ENCODE measurements around the gene RDH5.

RDH5 gene

GRCh38 chr12:55743406-55744339 lies 23.5 kb downstream of the RDH5 start:
- H3K4me3 ChIP-seq (ENCODE audit: low read length): peak overlapping the region; percentile 96
- H3K4me2 ChIP-seq (ENCODE audit: low read length): peak overlapping the region; percentile 79
- peaks cover 19% of the 10 kb centered on the region for H3K79me2 ChIP-seq (ENCODE audit: control insufficient read depth, low read length)
- H3K27ac ChIP-seq (ENCODE audit: low read depth, low read length): no peak overlapping the region
- TF ChIP-seq CTCF (IDR thresholded peaks at IDR 0.05; ENCODE audit: low read depth, low read length, poor library complexity, severe bottlenecking): no peak
- no peak for TF ChIP-seq EZH2phosphoT487 (IDR thresholded peaks at IDR 0.05; ENCODE audit: borderline replicate concordance, low read length)
- H4K20me1 ChIP-seq (ENCODE audit: control insufficient read depth, insufficient read depth, low read depth, low read length): 0 out of 2 replicates have a peak, but pooled peaks cover 13% of the 10 kb centered on the region
- peaks cover 2% of the 10 kb centered on the region; the same call in 1 of the 2 replicates for H3K36me3 ChIP-seq (ENCODE audit: control insufficient read depth, low read length)
- H3K9me2 ChIP-seq (replicated peaks; ENCODE audit: control insufficient read depth, low read length): no peaks in the 10 kb centered on the region
- H3K4me1 ChIP-seq (ENCODE audit: control insufficient read depth, low read length): peaks cover 51% of the 10 kb centered on the region
- H3K9me3 ChIP-seq (ENCODE audit: control insufficient read depth, insufficient read depth, low read length): no peaks in the 10 kb centered on the region
- H3K27me3 ChIP-seq (ENCODE audit: control insufficient read depth, low read length): peaks cover 4% of the 10 kb centered on the region; the same call in 1 of the 2 replicates
- H3F3A ChIP-seq (ENCODE audit: control insufficient read depth, insufficient read depth): peaks cover 12% of the 10 kb centered on the region

- Histone ChIP-seq H4K20me1 (ENCODE audit: control insufficient read depth, insufficient read depth, low read depth, low read length) (0 out of 2 replicates have a peak, but pooled peaks cover 13% of the 10 kb centered on the region), H3K9me3 (ENCODE audit: control insufficient read depth, insufficient read depth, low read length) (no peaks in the 10 kb centered on the region), H3K4me1 (ENCODE audit: control insufficient read depth, low read length) (peaks cover 47% of the 10 kb centered on the region), H3K9me2 (replicated peaks; ENCODE audit: control insufficient read depth, low read length) (no peaks in the 10 kb centered on the region), H3K4me2 (ENCODE audit: low read length) (peak overlapping the region; percentile 79), H3K79me2 (ENCODE audit: control insufficient read depth, low read length) (peaks cover 19% of the 10 kb centered on the region), H3K4me3 (ENCODE audit: low read length) (peak overlapping the region; percentile 96), H3K36me3 (ENCODE audit: control insufficient read depth, low read length) (peaks cover 9% of the 10 kb centered on the region; the same call in 1 of the 2 replicates), H3K27ac (ENCODE audit: low read depth, low read length) (no peak overlapping the region), H3F3A (ENCODE audit: control insufficient read depth, insufficient read depth) (peaks cover 12% of the 10 kb centered on the region), H3K27me3 (ENCODE audit: control insufficient read depth, low read length) (peaks cover 4% of the 10 kb centered on the region; the same call in 1 of the 2 replicates)
- TF ChIP-seq CTCF (IDR thresholded peaks at IDR 0.05; ENCODE audit: low read depth, low read length, poor library complexity, severe bottlenecking) (no peak), EZH2phosphoT487 (IDR thresholded peaks at IDR 0.05; ENCODE audit: borderline replicate concordance, low read length) (no peak)
Observed at GRCh38 chr12:55744340-55745030, 24.3 kb downstream of the RDH5 start.

- TF ChIP-seq CTCF (IDR thresholded peaks at IDR 0.05; ENCODE audit: low read depth, low read length, poor library complexity, severe bottlenecking) (no peak), EZH2phosphoT487 (IDR thresholded peaks at IDR 0.05; ENCODE audit: borderline replicate concordance, low read length) (no peak)
- Histone ChIP-seq H3F3A (ENCODE audit: control insufficient read depth, insufficient read depth) (peaks cover 9% of the 10 kb centered on the region; the same call in 1 of the 2 replicates), H3K36me3 (ENCODE audit: control insufficient read depth, low read length) (peaks cover 18% of the 10 kb centered on the region), H3K9me3 (ENCODE audit: control insufficient read depth, insufficient read depth, low read length) (no peaks in the 10 kb centered on the region), H3K79me2 (ENCODE audit: control insufficient read depth, low read length) (peaks cover 19% of the 10 kb centered on the region), H3K4me1 (ENCODE audit: control insufficient read depth, low read length) (peaks cover 47% of the 10 kb centered on the region), H3K9me2 (replicated peaks; ENCODE audit: control insufficient read depth, low read length) (no peaks in the 10 kb centered on the region), H3K4me3 (ENCODE audit: low read length) (peak overlapping the region; percentile 96), H3K27me3 (ENCODE audit: control insufficient read depth, low read length) (peaks cover 4% of the 10 kb centered on the region; the same call in 1 of the 2 replicates), H3K27ac (ENCODE audit: low read depth, low read length) (no peak overlapping the region), H4K20me1 (ENCODE audit: control insufficient read depth, insufficient read depth, low read depth, low read length) (0 out of 2 replicates have a peak, but pooled peaks cover 13% of the 10 kb centered on the region), H3K4me2 (ENCODE audit: low read length) (peak overlapping the region; percentile 79)
Observed at GRCh38 chr12:55745361-55746173, 25.4 kb downstream of the RDH5 start.

Measured in DOHH2 (cell line).